H1 (cell line): ENCODE results near the gene POFUT2. TPM values are rescaled to one million over a fixed set of nuclear protein-coding genes. Genes with fewer than 3 reads are reported as not detected.

Experiments used
- CTCF ChIA-PET: fragments of 300-600 bp; sonication (Branson Sonifier 250); formaldehyde crosslinking; loops from one replicate; lab custom pipeline; 2021; ENCODE audit not compliant: partially characterized antibody; lab: Charles Lee
- POLR2A ChIA-PET: fragments of 300-600 bp; sonication (Branson Sonifier 250); formaldehyde crosslinking; loops from one replicate; lab custom pipeline; 2021; ENCODE audit warnings: inconsistent platforms; ENCODE audit not compliant: partially characterized antibody; lab: Charles Lee
- DNase-seq, 2 experiments: peaks; one replicate each; pipeline versions ENCODE4 v3.0.0 to v3.0.0-alpha.2; 2010 to 2022; ENCODE audit warnings: low spot score in 2 of 2, low read depth in 1 of 2, mixed read lengths in 1 of 2
- FAIRE-seq: peaks from 2 replicates; lab custom pipeline; 2011; peaks lifted over from hg19 to GRCh38; lab: Jason Lieb, UNC
- H2AFZ ChIP-seq: 2 replicates; pipeline ENCODE4 v1.8.1; 2012; ENCODE audit warnings: low read length, inconsistent platforms
- H2AK5ac ChIP-seq: 2 replicates; pipeline ENCODE4 v1.6.1; 2013; ENCODE audit warnings: low read depth, low read length
- H2BK120ac ChIP-seq: replicated peaks from 2 replicates; pipeline ENCODE3; 2013; ENCODE audit warnings: low read depth, low read length, inconsistent platforms
- H2BK12ac ChIP-seq: 2 replicates; pipeline ENCODE4 v1.6.1; 2013; ENCODE audit warnings: low read depth, low read length
- H2BK15ac ChIP-seq: 2 replicates; pipeline ENCODE4 v1.6.1; 2013; ENCODE audit warnings: low read length
- H2BK20ac ChIP-seq: 2 replicates; pipeline ENCODE4 v1.6.1; 2013; ENCODE audit warnings: low read length
- H2BK5ac ChIP-seq: 2 replicates; pipeline ENCODE4 v1.6.1; 2013; ENCODE audit warnings: low read depth, low read length
- H3K14ac ChIP-seq: 2 replicates; pipeline ENCODE4 v1.6.1; 2013; ENCODE audit warnings: inconsistent platforms; ENCODE audit not compliant: insufficient read length
- H3K18ac ChIP-seq: 2 replicates; pipeline ENCODE4 v1.6.1; 2013; ENCODE audit warnings: low read length; ENCODE audit errors: extremely low read depth
- H3K23ac ChIP-seq: 2 replicates; pipeline ENCODE4 v1.6.1; 2013; ENCODE audit warnings: inconsistent platforms; ENCODE audit not compliant: insufficient read length
- H3K23me2 ChIP-seq: 2 replicates; pipeline ENCODE4 v1.6.1; 2013; ENCODE audit warnings: low read depth, low read length
- H3K27ac ChIP-seq: 2 replicates; pipeline ENCODE4 v1.6.1; 2011; ENCODE audit warnings: low read depth, low read length, inconsistent platforms
- H3K27me3 ChIP-seq, 4 experiments: replicated peaks in 1 of 4; 1 replicate in 1 of 4; 2 replicates in 3 of 4; pipeline versions ENCODE4 v1.6.1 to v1.8.1; 2011 to 2013; ENCODE audit warnings: low read length in 3 of 4, mild to moderate bottlenecking in 3 of 4, inconsistent platforms in 2 of 4, mixed read lengths in 2 of 4, moderate library complexity in 1 of 4; ENCODE audit not compliant: control insufficient read depth in 3 of 4, insufficient read depth in 3 of 4; ENCODE audit errors: extremely low read depth in 1 of 4
- H3K36me3 ChIP-seq, 4 experiments: 2 replicates each; pipeline versions ENCODE4 v1.6.1 to v1.8.1; 2011 to 2013; ENCODE audit warnings: mild to moderate bottlenecking in 4 of 4, low read length in 3 of 4, moderate library complexity in 2 of 4, control low read depth in 1 of 4, inconsistent platforms in 1 of 4; ENCODE audit not compliant: insufficient read depth in 4 of 4, control insufficient read depth in 2 of 4
- H3K4ac ChIP-seq: replicated peaks from 2 replicates; pipeline ENCODE3; 2013; ENCODE audit warnings: low read length, low read depth, mixed read lengths, inconsistent platforms; ENCODE audit not compliant: insufficient read length
- H3K4me1 ChIP-seq, 4 experiments: replicated peaks in 1 of 4; 1 replicate in 1 of 4; 2 replicates in 3 of 4; pipeline versions ENCODE4 v1.6.1 to v1.8.1; 2011 to 2013; ENCODE audit warnings: low read length in 3 of 4, inconsistent platforms in 2 of 4, mixed read lengths in 1 of 4; ENCODE audit not compliant: insufficient read depth in 4 of 4, control insufficient read depth in 3 of 4
- H3K4me2 ChIP-seq, 2 experiments: 2 replicates each; pipeline versions ENCODE4 v1.6.1 to v1.8.1; 2011 to 2013; ENCODE audit warnings: low read depth in 2 of 2, low read length in 2 of 2, control low read depth in 1 of 2, inconsistent platforms in 1 of 2, mild to moderate bottlenecking in 1 of 2; ENCODE audit not compliant: insufficient read depth in 1 of 2
- H3K4me3 ChIP-seq, 4 experiments: fragments of 200-600, 300-600 bp in 1 of 4; sonication (generic), shearing (Covaris generic), sonication (Bioruptor Twin) in 1 of 4; 2 replicates each; pipeline versions ENCODE4 v1.5.1 to v1.8.1; 2011 to 2016; ENCODE audit warnings: low read length in 4 of 4, low read depth in 3 of 4, control low read depth in 2 of 4, inconsistent platforms in 2 of 4, mild to moderate bottlenecking in 2 of 4, mixed read lengths in 1 of 4, moderate library complexity in 1 of 4; ENCODE audit not compliant: insufficient read depth in 2 of 4; ENCODE audit errors: extremely low read depth in 1 of 4
- H3K56ac ChIP-seq: replicated peaks from 2 replicates; pipeline ENCODE3; 2013; ENCODE audit warnings: low read depth, mild to moderate bottlenecking, mixed read lengths, low read length, inconsistent platforms; ENCODE audit not compliant: insufficient read length
- H3K79me1 ChIP-seq: 2 replicates; pipeline ENCODE4 v1.6.1; 2013; ENCODE audit warnings: low read depth, low read length, control low read depth
- H3K79me2 ChIP-seq, 2 experiments: 2 replicates each; pipeline versions ENCODE4 v1.6.1 to v1.8.1; 2012 to 2013; ENCODE audit warnings: low read length in 2 of 2, mild to moderate bottlenecking in 2 of 2, inconsistent platforms in 1 of 2; ENCODE audit not compliant: insufficient read depth in 2 of 2, control insufficient read depth in 1 of 2
- H3K9ac ChIP-seq, 4 experiments: replicated peaks in 1 of 4; 1 replicate in 1 of 4; 2 replicates in 3 of 4; pipeline versions ENCODE4 v1.6.1 to v1.8.1; 2011 to 2013; ENCODE audit warnings: low read depth in 3 of 4, low read length in 3 of 4, control low read depth in 2 of 4, mild to moderate bottlenecking in 2 of 4, moderate library complexity in 2 of 4, inconsistent platforms in 1 of 4; ENCODE audit errors: extremely low read depth in 1 of 4
- H3K9me3 ChIP-seq, 2 experiments: 2 replicates each; pipeline versions ENCODE4 v1.6.1 to v1.8.1; 2012 to 2013; ENCODE audit warnings: mild to moderate bottlenecking in 2 of 2, moderate library complexity in 2 of 2, control low read depth in 1 of 2, inconsistent platforms in 1 of 2, low read depth in 1 of 2, low read length in 1 of 2, mixed read lengths in 1 of 2; ENCODE audit not compliant: insufficient read depth in 2 of 2
- H4K20me1 ChIP-seq, 2 experiments: replicated peaks in 1 of 2; 2 replicates each; pipeline versions ENCODE3 to v1.8.1; 2011 to 2013; ENCODE audit warnings: inconsistent platforms in 2 of 2, low read length in 2 of 2, mild to moderate bottlenecking in 1 of 2; ENCODE audit not compliant: insufficient read depth in 2 of 2, control insufficient read depth in 1 of 2
- H4K5ac ChIP-seq: 2 replicates; pipeline ENCODE4 v1.6.1; 2013; ENCODE audit warnings: low read length, low read depth, mixed read lengths, inconsistent platforms; ENCODE audit not compliant: insufficient read length
- H4K8ac ChIP-seq: 2 replicates; pipeline ENCODE4 v1.8.0; 2013; ENCODE audit warnings: mild to moderate bottlenecking, moderate library complexity, low read length, inconsistent platforms; ENCODE audit not compliant: insufficient read depth; ENCODE audit errors: extremely low read depth
- H4K91ac ChIP-seq: replicated peaks from 2 replicates; pipeline ENCODE3; 2013; ENCODE audit warnings: low read length, mixed read lengths, inconsistent platforms; ENCODE audit not compliant: insufficient read length
- ASH2L ChIP-seq: fragments of 200-600, 300-600 bp; sonication (generic); IDR thresholded peaks from one replicate; pipeline ENCODE4 v1.7.1; 2017; ENCODE audit warnings: low read length
- BCL11A ChIP-seq, 2 experiments: IDR thresholded peaks; one replicate each; pipeline ENCODE4 v1.6.1; 2011; ENCODE audit warnings: low read depth in 2 of 2, low read length in 2 of 2, mild to moderate bottlenecking in 2 of 2
- CBX5 ChIP-seq: fragments of 300-800, 300-1000 bp; sonication (generic); IDR thresholded peaks from 2 replicates; pipeline ENCODE4 v1.7.1; 2016; ENCODE audit warnings: antibody characterized with exemption, low read length, low read depth
- CBX8 ChIP-seq: fragments of 300-800, 300-1000 bp; sonication (generic); IDR thresholded peaks from 2 replicates; pipeline ENCODE4 v1.7.1; 2016; ENCODE audit warnings: low read depth, low read length, borderline replicate concordance
- CEBPB ChIP-seq: IDR thresholded peaks from 2 replicates; pipeline ENCODE4 v1.6.1; 2012; ENCODE audit warnings: low read depth, low read length
- EZH2 ChIP-seq: fragments of 200-600 bp; sonication (generic); IDR thresholded peaks from 2 replicates; pipeline ENCODE4 v1.7.1; 2012; ENCODE audit warnings: low read depth, mild to moderate bottlenecking, moderate library complexity, low read length, inconsistent platforms; ENCODE audit not compliant: severe bottlenecking
- GTF2F1 ChIP-seq: IDR thresholded peaks from 2 replicates; pipeline ENCODE4 v1.6.1; 2012; ENCODE audit warnings: low read depth, low read length, improper control_type of control experiment, borderline replicate concordance
- JUN ChIP-seq: IDR thresholded peaks from 2 replicates; pipeline ENCODE4 v1.6.1; 2011; ENCODE audit warnings: low read depth, mild to moderate bottlenecking, improper control_type of control experiment, low read length
- MAX ChIP-seq: IDR thresholded peaks from 2 replicates; pipeline ENCODE4 v1.6.1; 2012; ENCODE audit warnings: inconsistent platforms
- NRF1 ChIP-seq: IDR thresholded peaks from 2 replicates; pipeline ENCODE4 v1.6.1; 2011; ENCODE audit warnings: mild to moderate bottlenecking, low read depth, low read length, improper control_type of control experiment
- TBP ChIP-seq: IDR thresholded peaks from 2 replicates; pipeline ENCODE4 v1.6.1; 2011; ENCODE audit warnings: low read depth, low read length, improper control_type of control experiment
- TEAD4 ChIP-seq: IDR thresholded peaks from 2 replicates; pipeline ENCODE4 v1.6.1; 2012; ENCODE audit warnings: low read depth, low read length, inconsistent platforms, mixed read lengths
- YY1 ChIP-seq: IDR thresholded peaks from 2 replicates; pipeline ENCODE4 v1.6.1; 2011; ENCODE audit warnings: low read depth, mild to moderate bottlenecking, low read length
- WGBS, 2 experiments: shearing (Covaris generic) in 1 of 2; methylation state at CpG; one replicate each; pipeline versions ENCODE4 v1.1.6 to v1.1.7; 2013 to 2015; ENCODE audit warnings: low lambda C conversion rate in 2 of 2, mixed read lengths in 2 of 2, inconsistent platforms in 1 of 2, low coverage in 1 of 2, missing lambda C conversion rate in 1 of 2; ENCODE audit not compliant: insufficient replicate concordance in 2 of 2, insufficient coverage in 1 of 2, insufficient read length in 1 of 2; ENCODE audit errors: extremely low coverage in 1 of 2, missing lambda C conversion rate in 1 of 2; 5-methylcytosine and 5-hydroxymethylcytosine counted together
- polyA plus RNA-seq, 7 experiments: library from polyadenylated mRNA; depleted of rRNA in 3 of 7; stranded (reverse) in 5 of 7; unstranded in 2 of 7; fragments of >200 nt in 5 of 7; fragments of 200-250 nt in 2 of 7; gene quantifications; 1 replicate in 5 of 7; 2 replicates in 1 of 7; 4 replicates in 1 of 7; pipeline versions ENCODE4 v1.2.1 to v1.2.3, GENCODE V29; 2011 to 2013; ENCODE audit warnings: missing spikeins in 2 of 7, mixed read lengths in 2 of 7
- total RNA-seq: library from RNA; stranded (reverse); fragmentation: NEBNext Ultra II Directional; extraction: Animal tissue kit (Norgen Biotek cat#: 25700); gene quantifications from 2 replicates; pipeline ENCODE4 v1.2.1, GENCODE V29; 2021

Gene POFUT2
- total and polyA plus RNA-seq, 2 of the 8 experiments (the other 6 are each of a cell fraction or from before 2014, with no cell fraction given) = 13.7 to 32.1 TPM

DNA sequence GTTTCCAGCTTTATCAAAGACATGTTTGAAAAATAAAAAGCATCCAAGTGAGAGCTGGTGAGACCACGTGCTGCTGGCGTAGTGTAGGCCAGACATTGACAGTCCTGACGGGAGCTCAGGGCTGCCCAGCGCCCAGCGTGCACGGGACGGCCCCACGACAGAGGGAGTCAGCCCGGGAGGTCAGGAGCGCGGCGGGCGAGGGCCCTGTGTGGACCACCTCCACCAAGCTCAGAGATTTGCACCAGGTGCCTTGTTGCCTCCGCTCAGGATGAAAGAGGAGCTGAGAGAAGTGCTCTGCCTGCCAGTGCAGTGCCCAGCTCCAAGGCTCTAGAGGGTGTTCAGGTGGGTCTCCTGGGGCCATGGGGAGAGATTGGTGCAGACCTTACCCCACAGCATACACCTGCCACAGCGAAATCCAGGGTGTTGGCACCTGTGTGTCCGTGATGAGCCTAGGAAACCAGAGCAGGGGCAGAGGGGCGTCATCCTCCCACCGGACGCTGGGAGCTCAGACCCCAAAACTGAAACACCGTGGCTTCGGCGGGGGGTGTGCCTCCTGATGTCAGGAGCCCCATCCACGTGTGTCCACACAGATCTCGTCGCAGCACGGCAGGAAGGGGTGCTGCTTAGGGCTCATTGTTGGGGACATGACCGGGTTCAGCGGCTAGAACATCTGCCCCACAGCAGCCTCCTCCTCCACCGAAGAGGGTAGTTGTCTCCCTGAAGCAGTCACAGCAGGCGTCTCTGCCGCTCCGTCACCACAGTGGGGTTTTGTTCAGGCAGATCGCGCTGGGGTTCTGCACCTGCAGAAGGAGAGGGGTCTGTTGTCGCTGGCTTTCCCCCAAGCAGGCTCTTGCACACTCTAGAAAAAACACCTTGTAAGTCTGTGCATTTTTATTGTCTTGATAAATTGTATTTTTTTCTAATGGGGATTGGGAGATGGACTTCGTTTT lies 64.2 kb downstream of the POFUT2 start:
- Histone ChIP-seq H2AK5ac (no peak overlapping the region), H2BK15ac (no peak overlapping the region), H3K9ac (no peak overlapping the region)
- TF ChIP-seq TBP (no peak), CEBPB (no peak), CBX5 (no peak), GTF2F1 (no peak), JUN (no peak), ASH2L (no peak), TEAD4 (no peak), YY1 (no peak), CBX8 (no peak), EZH2 (no peak), BCL11A (IDR thresholded peaks at IDR 0.05; ENCODE audit: low read depth in 2 of 2, low read length in 2 of 2) (no peak), NRF1 (no peak), MAX (no peak)

More for the DNA sequence above, 64.2 kb downstream of the POFUT2 start:
- 89% methylated on average over 35 of the region's 36 CpGs; no CpG with 5 or more reads in 1 of the 2 experiments for WGBS, 2 experiments
- Histone ChIP-seq H3K14ac (no peak overlapping the region), H3K79me2 (no peaks in the 10 kb centered on the region), H3K9me3 (no peaks in the 10 kb centered on the region), H2AFZ (no peak overlapping the region), H4K5ac (no peak overlapping the region), H3K27ac (no peak overlapping the region), H2BK5ac (no peak overlapping the region), H2BK120ac (no peak overlapping the region), H2BK20ac (no peak overlapping the region), H3K4ac (no peak overlapping the region), H3K36me3 (no peaks in the 10 kb centered on the region), H4K8ac (no peak overlapping the region), H3K23me2 (no peaks in the 10 kb centered on the region), H3K4me2 (no peak overlapping the region), H3K56ac (no peak overlapping the region), H3K4me3 (no peak overlapping the region), H3K79me1 (no peaks in the 10 kb centered on the region), H3K18ac (no peak overlapping the region), H3K23ac (no peak overlapping the region), H3K27me3 (no peaks in the 10 kb centered on the region), H3K4me1 (peaks cover 0 to 3% (median 0%) of the 10 kb centered on the region in 4 experiments; a peak in 1 of 7 replicates), H2BK12ac (no peak overlapping the region), H4K20me1 (no peaks in the 10 kb centered on the region), H4K91ac (no peak overlapping the region)
- FAIRE-seq (no peak), DNase-seq (no peak)
- ChIA-PET CTCF (interaction anchor here (0.7 to 1.6 kb wide), 6 partner anchors 11 to 83 kb away, joined by 3 read pairs; no protein-coding TSS in a partner anchor), POLR2A (no interaction called here)
